H1 (cell line): Measurements from ENCODE around the gene TMEM203. TPM values are rescaled to one million over a fixed set of nuclear protein-coding genes. Genes with fewer than 3 reads are reported as not detected.

Source experiments
- BRCA1 ChIP-seq: IDR thresholded peaks from 2 replicates; pipeline ENCODE4 v1.6.1; 2012; ENCODE audit warnings: low read depth, low read length, improper control_type of control experiment
- HDAC2 ChIP-seq, 2 experiments: fragments of 300-600 bp in 1 of 2; sonication (generic) in 1 of 2; IDR thresholded peaks; 2 replicates each; pipeline ENCODE4 v1.6.1; 2011 to 2012; ENCODE audit warnings: low read depth in 2 of 2, low read length in 2 of 2, mild to moderate bottlenecking in 2 of 2, moderate library complexity in 2 of 2, borderline replicate concordance in 1 of 2, inconsistent platforms in 1 of 2
- RNF2 ChIP-seq: fragments of 200-900, 300-1000 bp; sonication (generic); IDR thresholded peaks from 2 replicates; pipeline ENCODE4 v1.7.1; 2016; ENCODE audit warnings: borderline replicate concordance, low read depth, mild to moderate bottlenecking, antibody characterized with exemption, low read length; ENCODE audit not compliant: poor library complexity, severe bottlenecking; ENCODE audit errors: missing control alignments
- polyA plus RNA-seq, 7 experiments: library from polyadenylated mRNA; depleted of rRNA in 3 of 7; stranded (reverse) in 5 of 7; unstranded in 2 of 7; fragments of >200 nt in 5 of 7; fragments of 200-250 nt in 2 of 7; gene quantifications; 1 replicate in 5 of 7; 2 replicates in 1 of 7; 4 replicates in 1 of 7; pipeline versions ENCODE4 v1.2.1 to v1.2.3, GENCODE V29; 2011 to 2013; ENCODE audit warnings: missing spikeins in 2 of 7, mixed read lengths in 2 of 7
- total RNA-seq: library from RNA; stranded (reverse); fragmentation: NEBNext Ultra II Directional; extraction: Animal tissue kit (Norgen Biotek cat#: 25700); gene quantifications from 2 replicates; pipeline ENCODE4 v1.2.1, GENCODE V29; 2021

TMEM203 gene
- total and polyA plus RNA-seq, 2 of the 8 experiments (the other 6 are each of a cell fraction or from before 2014, with no cell fraction given): 44.1 to 57.1 TPM

DNA sequence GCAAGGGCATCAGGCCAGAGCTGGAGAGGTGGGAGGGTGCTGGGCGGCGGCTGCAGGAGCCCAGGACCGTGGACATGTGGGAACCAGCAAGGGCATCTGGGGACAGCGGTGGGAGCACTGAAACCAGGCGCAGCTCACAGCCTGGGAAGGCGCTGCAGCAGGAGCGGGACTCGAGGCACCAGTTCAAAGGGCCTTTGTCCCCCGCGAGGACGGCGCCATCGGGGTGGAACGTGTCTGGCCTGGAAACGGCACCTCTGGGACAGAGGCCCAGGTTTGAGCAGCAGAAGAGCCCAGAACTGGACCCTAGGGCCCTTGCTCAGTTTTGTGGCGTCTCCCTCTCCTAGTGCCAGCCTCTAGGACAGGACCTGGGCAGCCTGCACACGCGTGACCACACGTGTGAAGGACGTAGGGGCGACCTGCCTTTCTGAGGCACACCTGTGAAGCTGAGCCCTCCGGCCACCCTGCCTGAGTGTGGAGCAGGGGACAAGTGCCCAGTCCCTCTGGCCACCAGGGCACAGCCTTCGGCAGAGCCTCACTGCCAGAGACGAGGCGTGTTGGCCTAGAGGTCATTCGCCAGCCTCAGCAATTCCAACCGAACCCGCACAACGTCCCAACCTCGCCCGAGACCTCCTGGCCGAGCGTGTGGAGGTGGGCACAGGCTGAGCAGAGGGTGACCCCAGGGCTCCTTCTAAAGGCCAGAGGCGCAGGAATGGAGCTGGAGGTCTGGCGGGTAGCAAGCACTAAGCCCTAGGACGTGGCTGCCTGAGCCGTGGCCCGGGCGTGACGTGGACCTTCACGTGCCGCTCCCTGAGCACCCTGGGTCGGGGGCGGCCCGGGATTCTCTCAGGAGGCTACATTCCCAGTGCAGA, 31.4 kb downstream of the TMEM203 start (continued):
- TF ChIP-seq HDAC2 (IDR thresholded peaks at IDR 0.05; ENCODE audit: borderline replicate concordance in 1 of 2, low read depth in 2 of 2, low read length in 2 of 2) (no peak), RNF2 (no peak), BRCA1 (no peak)
- TF ChIP-seq, all 59 proteins: peak for 0
